Peyer's patch (tissue), 4 donors: ENCODE results near the gene LIMD2.

ENCODE experiments used
- CTCF ChIP-seq, 6 experiments: fragments of 450-650 bp in 4 of 6; fragments of 200-600 bp in 2 of 6; sonication (generic) in 1 of 6; IDR thresholded peaks; one replicate each; pipeline ENCODE4 v1.5.1; 2017 to 2019; ENCODE audit warnings: antibody characterized with exemption in 6 of 6, mild to moderate bottlenecking in 3 of 6, moderate library complexity in 1 of 6
- POLR2A ChIP-seq, 2 donors: fragments of 450-650 bp; IDR thresholded peaks; one replicate each; pipeline ENCODE4 v1.5.1; 2017; ENCODE audit warnings: antibody characterized with exemption in 2 of 2, mild to moderate bottlenecking in 2 of 2, moderate library complexity in 2 of 2

GRCh38 chr17:63692195-63692816 lies 7.6 kb downstream of the LIMD2 start:
- TF ChIP-seq CTCF (IDR thresholded peaks at IDR 0.05) (no peak), POLR2A (IDR thresholded peaks at IDR 0.05) (no peak)
